ENCODE results near the gene IGF1R.
A peak's percentile ranks its signal among the peaks of the same experiment; 100 is the strongest.
"Not testable (repeated sequence)": the region's sequence is repeated elsewhere in the genome, so short reads cannot be mapped to it uniquely, and the experiment has no call there.

Gene IGF1R

GRCh38 chr15:98647774-98648653 lies at the start of gene IGF1R:
TSS of gene IGF1R (plus strand) at chr15:98648539. CDS start at chr15:98649582, 1,043 bp downstream.
- intact Hi-C loops (cut with DNase I): no loop called here
- peak; percentile 57 to 94 (median 86) for DNase-seq

GRCh38 chr15:98599909-98600691 lies 48.2 kb upstream of the IGF1R start:
- intact Hi-C loops (cut with DNase I): no loop called here
- DNase-seq: peak in 24 of 42 donors; percentile 3 to 54 (median 18)

- intact Hi-C loops (cut with DNase I): no loop called here
- DNase-seq: no peak
These were observed 43.4 kb upstream of the IGF1R start for GRCh38 chr15:98604983-98605382.

- intact Hi-C loops (cut with DNase I): no loop called here
- DNase-seq: peak in 7 of 42 donors; percentile 15 to 47 (median 23)
These were observed 39.0 kb upstream of the IGF1R start for GRCh38 chr15:98609144-98609852.

- intact Hi-C loops (cut with DNase I): no loop called here
These were observed 37.3 kb upstream of the IGF1R start for GRCh38 chr15:98610991-98611390.

GRCh38 chr15:98611808-98612207 lies 36.5 kb upstream of the IGF1R start:
- DNase-seq: peak in 1 of 42 donors; percentile 36
- intact Hi-C loops (cut with DNase I): no loop called here

More at GRCh38 chr15:98610991-98611390, 37.3 kb upstream of the IGF1R start:
- DNase-seq: no peak

GRCh38 chr15:98612490-98613110 lies 35.7 kb upstream of the IGF1R start:
- DNase-seq: peak in 1 of 42 donors; percentile 2

GRCh38 chr15:98614681-98615080 lies 33.7 kb upstream of the IGF1R start:
- DNase-seq: no peak
- intact Hi-C loops (cut with DNase I): no loop called here

More at GRCh38 chr15:98612490-98613110, 35.7 kb upstream of the IGF1R start:
- intact Hi-C loops (cut with DNase I): no loop called here

GRCh38 chr15:98616397-98616796 lies 31.9 kb upstream of the IGF1R start:
- intact Hi-C loops (cut with DNase I): no loop called here
- DNase-seq: peak in 1 of 42 donors; percentile 13

- DNase-seq: no peak
- intact Hi-C loops (cut with DNase I): no loop called here
These were observed 30.9 kb upstream of the IGF1R start for GRCh38 chr15:98617328-98617980.

- intact Hi-C loops (cut with DNase I); DNase-seq: not testable (repeated sequence)
These were observed 29.8 kb upstream of the IGF1R start for GRCh38 chr15:98618576-98618975.

GRCh38 chr15:98620020-98620419 lies 28.3 kb upstream of the IGF1R start:
- intact Hi-C loops (cut with DNase I): no loop called here
- DNase-seq: no peak

- DNase-seq: no peak
- intact Hi-C loops (cut with DNase I): no loop called here
These were observed 27.3 kb upstream of the IGF1R start for GRCh38 chr15:98621021-98621420.

GRCh38 chr15:98625614-98626013 lies 22.7 kb upstream of the IGF1R start:
- intact Hi-C loops (cut with DNase I): no loop called here
- DNase-seq: no peak

GRCh38 chr15:98626153-98626552 lies 22.2 kb upstream of the IGF1R start:
- DNase-seq: no peak
- intact Hi-C loops (cut with DNase I): no loop called here

- no peak for DNase-seq
- intact Hi-C loops (cut with DNase I): no loop called here
These were observed 20.1 kb upstream of the IGF1R start for GRCh38 chr15:98628216-98628615.

GRCh38 chr15:98635848-98636247 lies 12.5 kb upstream of the IGF1R start:
- DNase-seq: peak in 7 of 42 donors; percentile 32 to 63 (median 40)
- intact Hi-C loops (cut with DNase I): no loop called here

- intact Hi-C loops (cut with DNase I): no loop called here
- DNase-seq: no peak
These were observed 5.2 kb upstream of the IGF1R start for GRCh38 chr15:98643115-98643514.
